ENCODE measurements around the gene ZNF804B. TPM values are rescaled to one million over a fixed set of nuclear protein-coding genes. Genes with fewer than 3 reads are reported as not detected.

ZNF804B gene
- total and polyA plus RNA-seq, 2 of the 4 experiments (the other 2 are of a cell fraction): not detected

DNA sequence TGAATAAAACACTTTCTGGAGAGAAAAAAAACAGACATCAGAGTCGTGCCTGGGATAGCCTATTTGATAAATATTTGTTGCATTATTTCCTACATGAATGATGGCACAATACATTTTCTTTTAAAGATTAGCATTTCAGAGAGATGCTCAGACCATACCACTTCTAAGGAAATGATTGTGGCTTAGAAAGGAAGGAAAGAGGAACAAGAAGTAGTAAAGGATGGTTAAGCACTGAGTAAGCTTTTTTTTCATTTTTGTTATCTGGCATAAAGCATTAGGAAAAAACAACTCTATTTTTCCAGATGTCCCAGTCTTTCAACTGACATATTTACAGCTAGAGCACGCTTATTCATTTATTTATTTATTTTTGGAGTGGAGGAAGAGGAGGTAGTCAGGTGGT, 294.9 kb downstream of the ZNF804B start:
- Histone ChIP-seq H3K14ac (replicated peaks; ENCODE audit: low read depth, low read length) (no peak overlapping the region), H2AK5ac (ENCODE audit: low read depth, low read length) (no peak overlapping the region), H3K23ac (ENCODE audit: low read depth, low read length) (no peak overlapping the region), H3K4me1 (ENCODE audit: control insufficient read depth, insufficient read depth, low read length) (no peaks in the 10 kb centered on the region), H3K9me3 (ENCODE audit: control insufficient read depth, insufficient read depth, low read length) (peaks cover 4% of the 10 kb centered on the region), H3K4me2 (ENCODE audit: low read depth, low read length) (no peak overlapping the region), H3K9ac (ENCODE audit: low read depth, low read length) (no peak overlapping the region), H2BK5ac (ENCODE audit: low read depth, low read length, poor library complexity, severe bottlenecking) (no peak overlapping the region), H4K8ac (ENCODE audit: low read depth in 2 of 2, low read length in 2 of 2) (no peak overlapping the region), H3K4me3 (ENCODE audit: insufficient read depth, low read depth, low read length) (no peak overlapping the region), H3K56ac (ENCODE audit: extremely low read depth, insufficient read depth, low read length) (no peak overlapping the region), H3K27me3 (ENCODE audit: control insufficient read depth, insufficient read depth, low read length) (no peaks in the 10 kb centered on the region), H2AK9ac (replicated peaks; ENCODE audit: low read depth, low read length, poor library complexity) (no peak overlapping the region), H2BK120ac (ENCODE audit: low read depth, low read length) (no peak overlapping the region), H3K9me1 (ENCODE audit: insufficient read depth, low read length) (no peaks in the 10 kb centered on the region), H2BK15ac (ENCODE audit: low read depth, low read length) (no peak overlapping the region), H2AFZ (replicated peaks; ENCODE audit: low read length, poor library complexity) (no peak overlapping the region), H3K36me3 (ENCODE audit: control insufficient read depth, insufficient read depth, low read length) (no peaks in the 10 kb centered on the region), H3K18ac (ENCODE audit: low read depth, low read length) (no peak overlapping the region), H4K20me1 (ENCODE audit: insufficient read depth, low read length) (no peaks in the 10 kb centered on the region), H3K4ac (ENCODE audit: low read depth, low read length) (no peak overlapping the region), H2BK20ac (ENCODE audit: low read depth, low read length) (no peak overlapping the region), H4K91ac (ENCODE audit: insufficient read depth, low read depth, low read length) (no peak overlapping the region), H3K79me1 (ENCODE audit: low read depth in 1 of 2, low read length in 2 of 2) (no peaks in the 10 kb centered on the region), H3K27ac (ENCODE audit: insufficient read depth, low read length) (no peak overlapping the region), H4K5ac (ENCODE audit: low read depth, low read length) (no peak overlapping the region)
- DNase-seq (no peak), ATAC-seq (ENCODE audit: low read depth) (no peak)
- TF ChIP-seq RAD21 (IDR thresholded peaks at IDR 0.05; ENCODE audit: low read length) (no peak), NFE2L2 (IDR thresholded peaks at IDR 0.05; ENCODE audit: low read depth, low read length) (no peak), CHD1 (IDR thresholded peaks at IDR 0.05; ENCODE audit: low read depth, low read length) (no peak), BHLHE40 (IDR thresholded peaks at IDR 0.05; ENCODE audit: low read depth, low read length) (no peak), FOS (IDR thresholded peaks at IDR 0.05; ENCODE audit: low read depth, low read length) (no peak), MAZ (IDR thresholded peaks at IDR 0.05; ENCODE audit: borderline replicate concordance, low read depth, low read length) (no peak), SMC3 (IDR thresholded peaks at IDR 0.05; ENCODE audit: low read depth, low read length) (no peak), POLR2A (IDR thresholded peaks at IDR 0.05; ENCODE audit: low read depth, low read length) (no peak), MXI1 (IDR thresholded peaks at IDR 0.05; ENCODE audit: borderline replicate concordance, low read depth, low read length) (no peak), CEBPB (IDR thresholded peaks at IDR 0.05; ENCODE audit: low read depth, low read length) (no peak), RCOR1 (IDR thresholded peaks at IDR 0.05; ENCODE audit: insufficient replicate concordance, low read length) (no peak), RFX5 (IDR thresholded peaks at IDR 0.05; ENCODE audit: low read depth, low read length) (no peak)
- TF ChIP-seq, protein P1, sequence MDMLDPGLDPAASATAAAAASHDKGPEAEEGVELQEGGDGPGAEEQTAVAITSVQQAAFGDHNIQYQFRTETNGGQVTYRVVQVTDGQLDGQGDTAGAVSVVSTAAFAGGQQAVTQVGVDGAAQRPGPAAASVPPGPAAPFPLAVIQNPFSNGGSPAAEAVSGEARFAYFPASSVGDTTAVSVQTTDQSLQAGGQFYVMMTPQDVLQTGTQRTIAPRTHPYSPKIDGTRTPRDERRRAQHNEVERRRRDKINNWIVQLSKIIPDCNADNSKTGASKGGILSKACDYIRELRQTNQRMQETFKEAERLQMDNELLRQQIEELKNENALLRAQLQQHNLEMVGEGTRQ (IDR thresholded peaks at IDR 0.05; ENCODE audit: low read depth, low read length): no peak
- TF ChIP-seq, protein P2, sequence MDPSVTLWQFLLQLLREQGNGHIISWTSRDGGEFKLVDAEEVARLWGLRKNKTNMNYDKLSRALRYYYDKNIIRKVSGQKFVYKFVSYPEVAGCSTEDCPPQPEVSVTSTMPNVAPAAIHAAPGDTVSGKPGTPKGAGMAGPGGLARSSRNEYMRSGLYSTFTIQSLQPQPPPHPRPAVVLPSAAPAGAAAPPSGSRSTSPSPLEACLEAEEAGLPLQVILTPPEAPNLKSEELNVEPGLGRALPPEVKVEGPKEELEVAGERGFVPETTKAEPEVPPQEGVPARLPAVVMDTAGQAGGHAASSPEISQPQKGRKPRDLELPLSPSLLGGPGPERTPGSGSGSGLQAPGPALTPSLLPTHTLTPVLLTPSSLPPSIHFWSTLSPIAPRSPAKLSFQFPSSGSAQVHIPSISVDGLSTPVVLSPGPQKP (IDR thresholded peaks at IDR 0.05; ENCODE audit: borderline replicate concordance, low read depth, low read length): no peak
- TF ChIP-seq, protein P3, sequence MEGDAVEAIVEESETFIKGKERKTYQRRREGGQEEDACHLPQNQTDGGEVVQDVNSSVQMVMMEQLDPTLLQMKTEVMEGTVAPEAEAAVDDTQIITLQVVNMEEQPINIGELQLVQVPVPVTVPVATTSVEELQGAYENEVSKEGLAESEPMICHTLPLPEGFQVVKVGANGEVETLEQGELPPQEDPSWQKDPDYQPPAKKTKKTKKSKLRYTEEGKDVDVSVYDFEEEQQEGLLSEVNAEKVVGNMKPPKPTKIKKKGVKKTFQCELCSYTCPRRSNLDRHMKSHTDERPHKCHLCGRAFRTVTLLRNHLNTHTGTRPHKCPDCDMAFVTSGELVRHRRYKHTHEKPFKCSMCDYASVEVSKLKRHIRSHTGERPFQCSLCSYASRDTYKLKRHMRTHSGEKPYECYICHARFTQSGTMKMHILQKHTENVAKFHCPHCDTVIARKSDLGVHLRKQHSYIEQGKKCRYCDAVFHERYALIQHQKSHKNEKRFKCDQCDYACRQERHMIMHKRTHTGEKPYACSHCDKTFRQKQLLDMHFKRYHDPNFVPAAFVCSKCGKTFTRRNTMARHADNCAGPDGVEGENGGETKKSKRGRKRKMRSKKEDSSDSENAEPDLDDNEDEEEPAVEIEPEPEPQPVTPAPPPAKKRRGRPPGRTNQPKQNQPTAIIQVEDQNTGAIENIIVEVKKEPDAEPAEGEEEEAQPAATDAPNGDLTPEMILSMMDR (conservative IDR thresholded peaks at IDR 0.05; ENCODE audit: low read depth, low read length): no peak
- no TSS peak for BruUV-seq (replicated peaks)
- intact Hi-C loops (cut with micrococcal nuclease) (no loop called here), dilution Hi-C loops (cut with HindIII; ENCODE audit: low sequenced_read_pairs, unreplicated experiment) (no loop called here), in situ Hi-C loops (cut with MboI; ENCODE audit: low sequenced_read_pairs) (no loop called here)
- CTCF ChIA-PET: no interaction called here
- POLR2A ChIA-PET (ENCODE audit: unreplicated experiment): no interaction called here
- WGBS, 2 experiments (ENCODE audit: extremely low coverage in 2 of 2, insufficient read length in 1 of 2): no CpG with 5 or more reads among the region's 2 CpGs
